GM12878 (cell line): ENCODE data around the gene ANP32A. TPM values are rescaled to one million over a fixed set of nuclear protein-coding genes. Genes with fewer than 3 reads are reported as not detected.
A peak's percentile ranks its signal among the peaks of the same experiment; 100 is the strongest.

Experiments
- ATF7 ChIP-seq: fragments of 450-650 bp; IDR thresholded peaks from 2 replicates; pipeline ENCODE4 v1.6.1; 2016; ENCODE audit warnings: low read depth, mild to moderate bottlenecking
- BHLHE40 ChIP-seq, 2 experiments: fragments of 450-650 bp in 1 of 2; IDR thresholded peaks; 2 replicates each; pipeline ENCODE4 v1.6.1; 2011 to 2017; ENCODE audit warnings: low read depth in 2 of 2, borderline replicate concordance in 1 of 2, improper control_type of control experiment in 1 of 2, low read length in 1 of 2, mild to moderate bottlenecking in 1 of 2
- CREM ChIP-seq: IDR thresholded peaks from 2 replicates; pipeline ENCODE4 v1.6.1; 2014; ENCODE audit warnings: antibody characterized with exemption, low read depth
- CTCF ChIP-seq, 3 experiments: IDR thresholded peaks in 2 of 3; conservative IDR thresholded peaks in 1 of 3; 2 replicates each; pipeline ENCODE4 v1.5.1; 2011; ENCODE audit warnings: low read depth in 3 of 3, low read length in 3 of 3, mild to moderate bottlenecking in 3 of 3, control low read depth in 2 of 3, moderate library complexity in 2 of 3, inconsistent platforms in 1 of 3, mixed read lengths in 1 of 3; ENCODE audit not compliant: control insufficient read depth in 2 of 3, insufficient read depth in 1 of 3; ENCODE audit errors: extremely low read depth in 1 of 3
- EP300 ChIP-seq, 2 experiments: fragments of 150-350 bp in 1 of 2; IDR thresholded peaks; 2 replicates each; pipeline ENCODE4 v1.6.1; 2011 to 2012; ENCODE audit warnings: low read depth in 2 of 2, low read length in 2 of 2, borderline replicate concordance in 1 of 2, improper control_type of control experiment in 1 of 2, inconsistent platforms in 1 of 2; ENCODE audit not compliant: control insufficient read depth in 1 of 2
- GABPA ChIP-seq: IDR thresholded peaks from 2 replicates; pipeline ENCODE4 v1.6.1; 2014; ENCODE audit warnings: antibody characterized with exemption, low read depth, mild to moderate bottlenecking, inconsistent platforms
- HCFC1 ChIP-seq: fragments of 150-350 bp; IDR thresholded peaks from 2 replicates; pipeline ENCODE4 v1.6.1; 2014; ENCODE audit warnings: low read length
- HSF1 ChIP-seq: fragments of 150-350 bp; IDR thresholded peaks from 2 replicates; pipeline ENCODE4 v1.6.1; 2014; ENCODE audit warnings: mild to moderate bottlenecking, low read depth, low read length
- IKZF1 ChIP-seq: fragments of 450-650 bp; conservative IDR thresholded peaks from 2 replicates; pipeline ENCODE4 v1.6.1; 2017; ENCODE audit warnings: antibody characterized with exemption, mild to moderate bottlenecking
- JUND ChIP-seq: IDR thresholded peaks from 2 replicates; pipeline ENCODE4 v1.6.1; 2012; ENCODE audit warnings: low read depth, mild to moderate bottlenecking, low read length, improper control_type of control experiment, moderate library complexity
- KLF5 ChIP-seq: fragments of 450-650 bp; IDR thresholded peaks from 2 replicates; pipeline ENCODE4 v1.6.1; 2014; ENCODE audit warnings: mild to moderate bottlenecking; ENCODE audit not compliant: partially characterized antibody
- MLLT1 ChIP-seq: fragments of 450-650 bp; IDR thresholded peaks from 2 replicates; pipeline ENCODE4 v1.6.1; 2016; ENCODE audit warnings: mild to moderate bottlenecking
- MYB ChIP-seq: fragments of 150-350 bp; IDR thresholded peaks from 2 replicates; pipeline ENCODE4 v1.6.1; 2014; ENCODE audit warnings: mild to moderate bottlenecking, low read depth, low read length, borderline replicate concordance
- NR2C1 ChIP-seq: fragments of 450-650 bp; IDR thresholded peaks from 2 replicates; pipeline ENCODE4 v1.6.1; 2017; ENCODE audit warnings: antibody characterized with exemption, mild to moderate bottlenecking, moderate library complexity
- NRF1 ChIP-seq: conservative IDR thresholded peaks from 2 replicates; pipeline ENCODE4 v1.6.1; 2011; ENCODE audit warnings: mild to moderate bottlenecking, low read depth, low read length, improper control_type of control experiment
- POLR2AphosphoS5 ChIP-seq: IDR thresholded peaks from 2 replicates; pipeline ENCODE4 v1.6.1; 2011; ENCODE audit warnings: mild to moderate bottlenecking, low read length, inconsistent platforms
- RUNX3 ChIP-seq: IDR thresholded peaks from 2 replicates; pipeline ENCODE4 v1.6.1; 2012; ENCODE audit warnings: low read length, inconsistent platforms
- SUPT20H ChIP-seq: IDR thresholded peaks from 2 replicates; pipeline ENCODE4 v1.6.1; 2011; ENCODE audit warnings: low read depth, mild to moderate bottlenecking, low read length, moderate library complexity, borderline replicate concordance; ENCODE audit not compliant: control insufficient read depth
- WRNIP1 ChIP-seq: IDR thresholded peaks from 2 replicates; pipeline ENCODE4 v1.6.1; 2011; ENCODE audit warnings: low read depth, low read length, improper control_type of control experiment, borderline replicate concordance
- ZNF687 ChIP-seq: fragments of 450-650 bp; IDR thresholded peaks from 2 replicates; pipeline ENCODE4 v1.6.1; 2017; ENCODE audit warnings: mild to moderate bottlenecking, moderate library complexity
- polyA plus RNA-seq, 11 experiments: library from polyadenylated mRNA; depleted of rRNA in 4 of 11; unstranded in 6 of 11; stranded (reverse) in 5 of 11; fragments of >200 nt; fragmentation: Nextera tagmentation in 4 of 11; fragmentation: Illumina TruSeq in 1 of 11; extraction: Ambion mirVana in 4 of 11; extraction: Trizol in 1 of 11; gene quantifications; 1 replicate in 1 of 11; 2 replicates in 10 of 11; pipeline versions ENCODE4 v1.2.1 to v1.2.3, GENCODE V29; 2011 to 2016; ENCODE audit warnings: inconsistent platforms in 2 of 11, missing spikeins in 2 of 11, low read depth in 1 of 11
- total RNA-seq, 4 experiments: library from RNA; depleted of rRNA in 3 of 4; stranded (reverse); fragments of >200 nt in 3 of 4; fragmentation: Illumina TruSeq in 1 of 4; extraction: Trizol in 1 of 4; gene quantifications; 2 replicates each; pipeline versions ENCODE4 v1.2.1 to v1.2.3, GENCODE V29; 2013 to 2021

Gene ANP32A
- total and polyA plus RNA-seq, 10 of the 15 experiments (the other 5 are each of a cell fraction or from before 2014, with no cell fraction given) = 29.6 to 666 (median 234) TPM

- 0 out of 2 replicates have a peak, but pooled peaks have one; percentile 28 for TF ChIP-seq ZNF687
- 0 out of 2 replicates have a peak, but pooled peaks have one; percentile 30 for TF ChIP-seq GABPA
- peak; percentile 23; the same call in 1 of the 2 replicates for TF ChIP-seq ATF7
- no peak for TF ChIP-seq KLF5
- TF ChIP-seq SUPT20H = no peak
- TF ChIP-seq EP300 (IDR thresholded peaks at IDR 0.05; ENCODE audit: borderline replicate concordance in 1 of 2, control insufficient read depth in 1 of 2, low read depth in 2 of 2, low read length in 2 of 2) = no peak
- TF ChIP-seq MLLT1 = peak; percentile 47; the same call in 1 of the 2 replicates
- TF ChIP-seq RUNX3 = peak; percentile 44; the same call in 1 of the 2 replicates
- no peak for TF ChIP-seq CTCF (IDR thresholded peaks at IDR 0.05 in 2 of 3, conservative IDR thresholded peaks at IDR 0.05 in 1 of 3; ENCODE audit: control insufficient read depth in 2 of 3, extremely low read depth in 1 of 3, insufficient read depth in 1 of 3, low read depth in 3 of 3, low read length in 3 of 3)
- TF ChIP-seq NRF1 = no peak
- TF ChIP-seq HSF1 = no peak
- TF ChIP-seq POLR2AphosphoS5 = 0 out of 2 replicates have a peak, but pooled peaks have one; percentile 41
- TF ChIP-seq HCFC1 = no peak
- TF ChIP-seq BHLHE40 (IDR thresholded peaks at IDR 0.05; ENCODE audit: borderline replicate concordance in 1 of 2, low read depth in 2 of 2, low read length in 1 of 2) = peak; percentile 89 to 90
- no peak for TF ChIP-seq CREM
- TF ChIP-seq NR2C1 = no peak
- no peak for TF ChIP-seq JUND
- no peak for TF ChIP-seq MYB
- no peak for TF ChIP-seq WRNIP1
- TF ChIP-seq IKZF1 = 0 out of 2 replicates have a peak, but pooled peaks have one; percentile 54
These were observed 3.2 kb downstream of the ANP32A start (continued) for GRCh38 chr15:68817304-68818065.
